ENCODE results near the gene ZNRF3. TPM values are rescaled to one million over a fixed set of nuclear protein-coding genes. Genes with fewer than 3 reads are reported as not detected.
"Not testable (repeated sequence)": the region's sequence is repeated elsewhere in the genome, so short reads cannot be mapped to it uniquely, and the experiment has no call there.

The ZNRF3 gene
- total RNA-seq, 2 donors from 2014 or later = 6.2 to 7.0 TPM

DNA sequence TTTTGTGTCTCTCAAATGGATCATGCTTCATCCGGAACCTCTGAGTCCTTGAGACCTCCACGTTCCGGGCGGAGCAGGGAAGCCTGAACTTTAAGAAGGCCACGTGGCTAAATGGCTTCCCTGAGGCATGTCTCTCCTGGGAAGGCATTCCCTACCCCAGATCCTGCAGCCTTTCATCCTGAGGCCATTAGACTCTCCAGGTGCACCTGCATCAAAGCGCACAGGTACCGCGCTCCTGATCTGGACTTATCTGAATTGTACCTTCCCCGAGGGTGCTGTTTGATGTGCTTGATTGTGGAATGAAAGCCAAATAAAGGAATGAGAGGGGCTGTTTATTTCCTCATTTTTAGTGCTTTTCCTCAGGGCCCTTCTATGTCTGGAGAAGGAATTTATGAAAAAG, 155.8 kb downstream of the ZNRF3 start:
- no peak for DNase-seq
- peak; percentile 20 for ATAC-seq
- intact Hi-C loops (cut with DNase I, micrococcal nuclease) = loop anchor here (10.0 kb wide), 2 partner anchors 84 to 184 kb away; no protein-coding TSS in a partner anchor

DNA sequence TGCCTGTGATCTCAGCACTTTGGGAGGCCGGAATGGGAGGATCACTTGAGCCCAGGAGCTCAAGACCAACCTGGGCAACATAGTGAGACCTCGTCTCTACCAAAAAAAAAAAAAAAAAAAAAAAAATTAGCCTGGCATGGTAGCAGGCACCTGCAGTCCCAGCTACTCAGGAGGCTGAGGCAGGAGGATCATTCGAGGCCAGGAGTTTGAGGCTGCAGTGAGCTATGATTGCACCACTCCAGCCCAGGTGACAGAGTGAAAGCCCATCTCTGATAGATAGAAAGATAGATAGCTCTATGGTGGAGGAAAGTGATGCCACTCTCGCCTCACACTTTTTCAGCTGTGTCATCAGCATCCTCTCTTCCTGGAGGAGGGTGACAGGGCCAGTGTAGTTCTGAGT, 156.3 kb downstream of the ZNRF3 start:
- intact Hi-C loops (cut with DNase I, micrococcal nuclease) = loop anchor here (2.0 to 10.0 kb wide), 3 partner anchors 85 to 185 kb away; no protein-coding TSS in a partner anchor
- not testable (repeated sequence) for DNase-seq, ATAC-seq

- ATAC-seq (peak; percentile 61), DNase-seq (peak; percentile 47 to 71)
- intact Hi-C loops (cut with DNase I, micrococcal nuclease) = loop anchor here in 1 of 2 donors (2.0 kb wide), 1 partner anchor 184 kb away; no protein-coding TSS in a partner anchor
Measured at GRCh38 chr22:29040385-29041275, 157.3 kb downstream of the ZNRF3 start.

GRCh38 chr22:29041408-29041807, 158.0 kb downstream of the ZNRF3 start:
- intact Hi-C loops (cut with DNase I, micrococcal nuclease) = loop anchor here in 1 of 2 donors (2.0 kb wide), 1 partner anchor 185 kb away; no protein-coding TSS in a partner anchor
- no peak for DNase-seq
- ATAC-seq = no peak

GRCh38 chr22:29043906-29044575, 160.7 kb downstream of the ZNRF3 start:
- DNase-seq (no peak), ATAC-seq (no peak)
- intact Hi-C loops (cut with DNase I, micrococcal nuclease) = no loop called here

GRCh38 chr22:29044657-29045176, 161.3 kb downstream of the ZNRF3 start:
- ATAC-seq (no peak), DNase-seq (no peak)
- intact Hi-C loops (cut with DNase I, micrococcal nuclease) = no loop called here

DNA sequence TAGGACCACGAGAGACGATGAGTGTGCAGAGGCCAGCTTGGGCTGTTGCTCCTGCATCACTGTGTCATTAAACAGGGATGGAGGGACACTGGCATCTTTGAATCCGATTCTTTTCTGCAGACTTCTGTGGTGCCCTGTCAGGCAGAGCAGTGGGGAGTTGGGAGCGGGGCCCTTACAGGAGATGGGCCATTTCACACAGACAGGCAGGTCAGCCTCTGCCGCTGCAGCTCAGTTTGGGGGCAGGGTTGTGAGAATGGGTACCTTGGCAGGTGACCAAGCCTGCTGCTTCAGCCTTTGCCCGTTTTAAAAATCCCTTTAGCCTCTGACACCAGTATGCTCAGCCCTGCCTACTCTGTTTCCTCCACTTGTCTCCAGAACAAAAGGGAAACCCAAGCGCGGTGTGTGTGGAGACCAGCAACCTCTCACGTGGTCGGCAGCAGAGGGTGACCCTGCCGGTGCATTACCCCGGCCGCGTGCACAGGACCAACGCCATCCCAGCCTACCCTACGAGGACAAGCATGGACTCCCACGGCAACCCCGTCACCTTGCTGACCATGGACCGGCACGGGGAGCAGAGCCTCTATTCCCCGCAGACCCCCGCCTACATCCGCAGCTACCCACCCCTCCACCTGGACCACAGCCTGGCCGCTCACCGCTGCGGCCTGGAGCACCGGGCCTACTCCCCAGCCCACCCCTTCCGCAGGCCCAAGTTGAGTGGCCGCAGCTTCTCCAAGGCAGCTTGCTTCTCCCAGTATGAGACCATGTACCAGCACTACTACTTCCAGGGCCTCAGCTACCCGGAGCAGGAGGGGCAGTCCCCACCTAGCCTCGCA, 165.7 kb downstream of the ZNRF3 start:
- ATAC-seq = no peak
- DNase-seq = no peak
- intact Hi-C loops (cut with DNase I, micrococcal nuclease) = no loop called here

- DNase-seq = no peak
- ATAC-seq = peak; percentile 16
- intact Hi-C loops (cut with DNase I, micrococcal nuclease) = no loop called here
Measured at GRCh38 chr22:29049655-29050263, 166.4 kb downstream of the ZNRF3 start.

GRCh38 chr22:29050457-29050856, 167.1 kb downstream of the ZNRF3 start:
- DNase-seq = no peak
- ATAC-seq = peak; percentile 13

GRCh38 chr22:29053048-29053702, 169.8 kb downstream of the ZNRF3 start:
- DNase-seq (no peak), ATAC-seq (no peak)
- intact Hi-C loops (cut with DNase I, micrococcal nuclease) = no loop called here

More at GRCh38 chr22:29050457-29050856, 167.1 kb downstream of the ZNRF3 start:
- intact Hi-C loops (cut with DNase I, micrococcal nuclease) = no loop called here

DNA sequence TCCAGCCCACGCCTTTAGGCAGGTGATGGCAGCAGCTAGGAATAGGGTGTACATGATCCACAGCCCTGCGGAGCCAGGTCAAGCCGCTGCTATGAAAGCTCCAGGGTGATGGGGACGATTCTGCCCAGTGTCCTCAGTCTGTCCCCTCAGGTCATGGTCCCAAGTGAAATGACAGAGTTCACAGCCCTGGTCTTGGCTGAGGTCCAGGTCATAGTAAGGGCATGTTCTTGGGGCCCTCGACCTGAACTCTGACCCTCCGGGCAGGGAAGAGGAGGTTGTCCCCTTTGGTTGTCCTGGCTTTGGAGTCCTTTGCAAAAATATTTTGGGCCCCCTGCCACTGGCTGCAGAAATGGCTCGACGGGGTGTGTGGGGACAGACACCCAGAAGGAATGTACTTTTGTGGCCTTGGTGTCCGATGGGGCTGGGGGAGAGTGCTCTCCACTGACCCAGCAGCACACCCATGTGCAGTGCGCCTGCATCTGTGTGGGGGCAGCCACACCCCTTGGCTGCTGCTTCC, 170.9 kb downstream of the ZNRF3 start:
- intact Hi-C loops (cut with DNase I, micrococcal nuclease) = no loop called here
- ATAC-seq = no peak
- no peak for DNase-seq

DNA sequence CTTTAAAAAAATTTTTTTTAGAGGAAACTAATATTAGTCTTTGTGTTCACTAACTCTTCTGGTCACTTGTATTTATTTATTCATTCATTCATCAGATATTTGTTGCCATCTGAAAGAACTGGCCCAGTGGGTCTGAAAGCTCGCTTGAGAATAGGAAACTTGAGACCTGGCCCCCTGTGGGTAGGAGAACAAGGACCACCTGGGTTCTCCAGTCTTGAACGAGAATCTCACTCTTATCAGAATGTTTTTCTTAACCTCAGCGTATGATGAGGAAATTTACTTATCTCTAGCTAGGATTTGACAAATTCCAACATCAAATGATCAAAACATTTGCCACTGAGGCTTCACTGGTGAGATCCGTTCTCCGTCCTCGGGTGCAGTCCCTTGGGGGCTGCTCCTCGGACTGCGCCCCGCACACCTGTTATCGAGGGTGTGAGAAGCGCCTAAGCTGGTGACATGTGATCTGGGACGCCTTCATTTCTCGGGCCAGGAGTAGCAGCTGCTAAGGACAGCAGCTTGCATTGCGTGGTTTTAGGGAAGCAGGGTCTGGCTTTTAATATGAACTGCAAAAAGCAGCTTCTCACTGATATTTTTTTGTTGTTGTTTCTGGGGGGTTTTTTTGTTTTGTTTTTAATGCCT, 171.9 kb downstream of the ZNRF3 start:
- ATAC-seq (no peak), DNase-seq (no peak)
- intact Hi-C loops (cut with DNase I, micrococcal nuclease) = no loop called here

- ATAC-seq (no peak), DNase-seq (no peak)
- intact Hi-C loops (cut with DNase I, micrococcal nuclease) = no loop called here
Measured at GRCh38 chr22:29056472-29056871, 173.1 kb downstream of the ZNRF3 start.

DNA sequence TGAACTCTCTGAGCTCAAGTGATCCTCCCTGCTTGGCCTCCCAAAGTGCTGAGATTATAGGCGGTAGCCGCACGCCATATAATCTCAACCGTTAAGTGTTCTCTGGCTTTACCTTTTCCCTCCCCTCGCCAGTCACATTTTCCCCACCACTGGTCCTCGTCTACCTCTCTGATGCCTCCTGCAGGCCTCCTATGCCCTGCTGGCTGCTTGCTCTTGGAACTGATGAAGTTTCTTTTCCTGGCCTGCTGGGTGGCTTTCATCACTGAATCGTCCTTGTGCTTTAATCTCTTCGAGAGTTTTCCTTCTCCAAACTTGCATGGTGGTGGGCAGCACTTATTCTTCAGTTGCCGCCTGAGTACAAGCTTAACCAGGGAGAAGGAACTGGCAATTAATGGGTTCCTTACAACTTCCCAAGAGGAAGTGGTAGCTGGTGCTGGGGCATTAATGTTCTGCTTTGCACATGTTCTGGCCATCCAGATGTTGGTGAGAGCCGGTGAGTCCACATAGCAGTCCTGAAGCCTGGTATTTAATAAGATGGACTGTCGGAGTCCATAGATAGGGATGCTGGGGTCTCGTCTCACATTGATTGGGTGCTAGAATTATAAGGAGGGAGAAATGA, 177.0 kb downstream of the ZNRF3 start:
- ATAC-seq = no peak
- no peak for DNase-seq
- intact Hi-C loops (cut with DNase I, micrococcal nuclease) = no loop called here

DNA sequence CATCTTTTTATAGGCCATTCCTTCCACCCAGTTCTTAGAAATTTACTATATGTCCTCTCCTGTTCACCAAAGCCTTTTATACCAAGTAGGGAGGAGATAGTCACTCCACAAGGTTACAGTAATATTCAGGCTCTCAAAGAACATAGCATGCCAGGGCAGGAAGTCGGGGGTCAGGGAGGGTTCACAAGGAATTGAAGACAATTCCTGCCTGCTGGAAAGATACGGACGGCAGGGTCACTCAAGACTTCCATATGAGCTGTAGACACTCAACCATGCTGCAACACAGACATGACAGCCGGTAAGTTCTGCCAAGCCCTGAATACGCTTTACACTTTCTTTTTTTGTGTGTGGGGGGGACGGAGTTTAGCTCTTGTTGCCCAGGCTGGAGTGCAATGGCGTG, 177.6 kb downstream of the ZNRF3 start:
- ATAC-seq = no peak
- intact Hi-C loops (cut with DNase I, micrococcal nuclease) = no loop called here
- DNase-seq = no peak

DNA sequence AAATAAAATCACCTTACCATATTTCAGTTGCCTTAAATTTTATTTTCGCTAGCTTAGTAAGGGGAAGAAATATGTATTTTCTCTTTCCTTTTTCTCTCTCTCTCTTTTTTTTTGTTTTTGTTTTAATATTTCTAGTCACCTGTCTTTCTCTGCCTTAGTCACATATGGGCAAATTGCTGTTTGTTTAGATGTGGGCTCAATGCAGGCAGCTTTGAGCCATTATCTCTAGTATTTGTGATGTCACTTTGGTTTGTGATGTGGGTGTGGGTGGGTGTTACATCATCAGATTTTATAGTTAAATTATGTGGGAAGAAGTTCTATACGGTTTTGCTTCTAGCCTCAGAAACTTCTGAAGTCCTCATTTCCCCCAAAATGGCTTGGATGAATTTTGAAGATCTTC, 178.4 kb downstream of the ZNRF3 start, which contains the start of gene C22orf31:
TSS of gene C22orf31 (minus strand) at position 59 of the 400 bp plus-strand sequence. CDS start at position 20, 39 bp downstream.
- no peak for DNase-seq
- ATAC-seq = no peak
- intact Hi-C loops (cut with DNase I, micrococcal nuclease) = no loop called here

Data from left colon (tissue), 2 donors.